Lower leg skin (tissue), 3 donors: ENCODE measurements around the gene YOD1.

Experiments used
- CTCF ChIP-seq, 3 donors: fragments of 450-650 bp; IDR thresholded peaks; one replicate each; pipeline ENCODE4 v1.5.1; 2016; ENCODE audit warnings: antibody characterized with exemption in 3 of 3, mild to moderate bottlenecking in 3 of 3, moderate library complexity in 2 of 3
- POLR2A ChIP-seq, 2 donors: fragments of 450-650 bp; IDR thresholded peaks; one replicate each; pipeline ENCODE4 v1.6.1; 2016 to 2017; ENCODE audit warnings: antibody characterized with exemption in 2 of 2, mild to moderate bottlenecking in 1 of 2, moderate library complexity in 1 of 2

GRCh38 chr1:207067665-207068064 lies 16.7 kb upstream of the YOD1 start:
- TF ChIP-seq CTCF (IDR thresholded peaks at IDR 0.05) (no peak), POLR2A (IDR thresholded peaks at IDR 0.05) (no peak)
